Peyer's patch (tissue), 4 donors: ENCODE results near the gene GALNT13.

ENCODE experiments used
- CTCF ChIP-seq, 6 experiments: fragments of 450-650 bp in 4 of 6; fragments of 200-600 bp in 2 of 6; sonication (generic) in 1 of 6; IDR thresholded peaks; one replicate each; pipeline ENCODE4 v1.5.1; 2017 to 2019; ENCODE audit warnings: antibody characterized with exemption in 6 of 6, mild to moderate bottlenecking in 3 of 6, moderate library complexity in 1 of 6
- POLR2A ChIP-seq, 2 donors: fragments of 450-650 bp; IDR thresholded peaks; one replicate each; pipeline ENCODE4 v1.5.1; 2017; ENCODE audit warnings: antibody characterized with exemption in 2 of 2, mild to moderate bottlenecking in 2 of 2, moderate library complexity in 2 of 2

DNA sequence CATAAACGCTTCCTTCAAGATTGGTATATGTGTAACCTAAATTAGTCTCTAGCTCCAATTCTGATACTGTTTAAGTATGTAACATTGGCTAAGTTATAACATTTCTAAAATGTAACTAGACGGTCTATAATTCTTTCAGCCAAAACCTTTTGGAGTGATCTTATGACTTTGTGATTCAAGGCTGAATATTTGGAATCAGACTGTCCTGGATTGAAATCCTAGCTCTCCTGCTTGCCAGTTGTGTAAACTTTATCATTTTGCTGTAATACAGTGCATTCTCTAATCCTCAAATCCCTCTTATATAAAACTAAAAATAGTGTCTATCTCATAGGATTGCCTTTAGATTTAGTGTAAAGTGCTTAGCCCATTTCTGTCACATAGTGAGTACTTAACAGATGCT is 489.6 kb downstream of the GALNT13 start:
- TF ChIP-seq CTCF (IDR thresholded peaks at IDR 0.05) (no peak), POLR2A (IDR thresholded peaks at IDR 0.05) (no peak)
